Ovary (tissue), 3 donors: ENCODE data around the gene AIF1L.

Source experiments
- EP300 ChIP-seq: sonication (generic); formaldehyde crosslinking; IDR thresholded peaks from one replicate; pipeline ENCODE4 v1.6.1; 2017; ENCODE audit warnings: antibody characterized with exemption
- TF ChIP-seq, protein P1 (sequence below), 3 donors: fragments of 450-650 bp in 2 of 3; fragments of 200-600 bp in 1 of 3; IDR thresholded peaks; one replicate each; pipeline versions ENCODE4 v1.5.1 to v1.8.0; 2016 to 2022; ENCODE audit warnings: antibody characterized with exemption in 3 of 3, mild to moderate bottlenecking in 1 of 3
- donor health status: DM: no; HTN: no; CAD: no.

DNA sequence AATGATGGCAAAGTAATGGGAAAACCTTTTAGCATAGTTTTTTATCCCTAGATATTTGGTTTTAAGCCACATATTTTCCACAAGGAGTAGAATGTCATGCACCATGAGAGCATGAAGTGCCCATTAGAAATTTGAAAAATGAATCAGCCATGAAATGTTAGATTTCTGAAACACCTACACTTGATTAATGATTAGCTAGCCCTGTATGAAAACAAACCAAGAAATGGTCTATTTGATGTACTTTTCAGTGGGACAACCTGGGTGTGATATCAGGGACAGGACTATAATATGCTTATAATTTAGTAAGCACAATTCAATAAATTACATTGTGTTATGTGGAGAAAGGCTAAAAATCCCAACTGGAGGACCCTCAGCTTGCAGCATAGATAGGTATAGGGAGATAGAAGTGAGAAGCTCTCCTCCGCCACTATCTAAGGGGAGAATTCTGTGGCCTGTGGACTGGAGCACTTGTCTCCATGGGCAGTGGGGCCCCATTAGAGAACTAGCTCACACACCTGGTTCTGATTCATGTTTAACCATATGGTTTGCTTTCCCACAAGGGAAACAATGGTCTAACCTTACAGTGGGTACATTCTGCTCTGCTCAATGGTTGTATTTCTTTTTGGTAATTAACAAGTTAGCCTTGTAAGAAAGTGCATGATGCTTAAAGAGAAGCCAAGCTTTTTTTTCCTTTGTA is 64.2 kb downstream of the AIF1L start:
- no peak for TF ChIP-seq EP300
- TF ChIP-seq, protein P1, sequence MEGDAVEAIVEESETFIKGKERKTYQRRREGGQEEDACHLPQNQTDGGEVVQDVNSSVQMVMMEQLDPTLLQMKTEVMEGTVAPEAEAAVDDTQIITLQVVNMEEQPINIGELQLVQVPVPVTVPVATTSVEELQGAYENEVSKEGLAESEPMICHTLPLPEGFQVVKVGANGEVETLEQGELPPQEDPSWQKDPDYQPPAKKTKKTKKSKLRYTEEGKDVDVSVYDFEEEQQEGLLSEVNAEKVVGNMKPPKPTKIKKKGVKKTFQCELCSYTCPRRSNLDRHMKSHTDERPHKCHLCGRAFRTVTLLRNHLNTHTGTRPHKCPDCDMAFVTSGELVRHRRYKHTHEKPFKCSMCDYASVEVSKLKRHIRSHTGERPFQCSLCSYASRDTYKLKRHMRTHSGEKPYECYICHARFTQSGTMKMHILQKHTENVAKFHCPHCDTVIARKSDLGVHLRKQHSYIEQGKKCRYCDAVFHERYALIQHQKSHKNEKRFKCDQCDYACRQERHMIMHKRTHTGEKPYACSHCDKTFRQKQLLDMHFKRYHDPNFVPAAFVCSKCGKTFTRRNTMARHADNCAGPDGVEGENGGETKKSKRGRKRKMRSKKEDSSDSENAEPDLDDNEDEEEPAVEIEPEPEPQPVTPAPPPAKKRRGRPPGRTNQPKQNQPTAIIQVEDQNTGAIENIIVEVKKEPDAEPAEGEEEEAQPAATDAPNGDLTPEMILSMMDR (IDR thresholded peaks at IDR 0.05): no peak
